PC-9 (cell line): ENCODE data around the gene FBF1. TPM values are rescaled to one million over a fixed set of nuclear protein-coding genes. Genes with fewer than 3 reads are reported as not detected.

Experiments
- BruUV-seq: library from RNA; stranded (reverse); fragments of 400-500 nt; replicated peaks from 2 replicates; lab custom pipeline; 2021; lab: Mats Ljungman, UMichigan
- CTCF ChIA-PET: fragments of 300-600 bp; sonication (Branson Sonifier 250); formaldehyde crosslinking; loops from one replicate; lab custom pipeline; 2022; ENCODE audit warnings: antibody characterized with exemption; lab: Charles Lee
- POLR2A ChIA-PET: fragments of 300-600 bp; sonication (Branson Sonifier 250); formaldehyde crosslinking; loops from one replicate; lab custom pipeline; 2022; ENCODE audit warnings: antibody characterized with exemption; ENCODE audit not compliant: unreplicated experiment; lab: Charles Lee
- DNase-seq, 2 experiments: peaks; one replicate each; pipeline versions ENCODE4 v3.0.0 to v3.0.0-alpha.2; 2015 to 2022; ENCODE audit warnings: mixed read lengths in 1 of 2
- H2AFZ ChIP-seq: fragments of 200-600 bp; sonication (generic); 2 replicates; pipeline ENCODE4 v1.8.1; 2017; ENCODE audit warnings: antibody characterized with exemption
- H3F3A ChIP-seq: fragments of 200-600 bp; sonication (generic); 2 replicates; pipeline ENCODE4 v1.8.1; 2017; ENCODE audit warnings: antibody characterized with exemption, mild to moderate bottlenecking, low read depth; ENCODE audit not compliant: insufficient read depth
- H3K27ac ChIP-seq: fragments of 200-600 bp; sonication (generic); 2 replicates; pipeline ENCODE4 v1.6.1; 2016; ENCODE audit warnings: mixed run types
- H3K27me3 ChIP-seq: fragments of 200-600 bp; sonication (generic); 2 replicates; pipeline ENCODE4 v1.6.1; 2016; ENCODE audit warnings: low read depth, mixed run types; ENCODE audit not compliant: insufficient read depth
- H3K36me3 ChIP-seq: fragments of 200-600 bp; sonication (generic); 2 replicates; pipeline ENCODE4 v1.6.1; 2016; ENCODE audit warnings: low read depth, mixed run types
- H3K4me1 ChIP-seq: fragments of 200-600 bp; sonication (generic); replicated peaks from 2 replicates; pipeline ENCODE4 v1.6.1; 2016; ENCODE audit warnings: mixed run types; ENCODE audit not compliant: insufficient read depth
- H3K4me2 ChIP-seq: fragments of 200-600 bp; sonication (generic); 2 replicates; pipeline ENCODE4 v1.6.1; 2017; ENCODE audit warnings: mixed run types
- H3K4me3 ChIP-seq: fragments of 200-600 bp; sonication (generic); 2 replicates; pipeline ENCODE4 v1.6.1; 2016; ENCODE audit warnings: mixed run types
- H3K79me2 ChIP-seq: fragments of 200-600 bp; sonication (generic); 2 replicates; pipeline ENCODE4 v1.6.1; 2017; ENCODE audit warnings: low read depth, mixed run types
- H3K9me2 ChIP-seq: fragments of 200-600 bp; sonication (generic); 2 replicates; pipeline ENCODE4 v1.8.1; 2017; ENCODE audit warnings: mild to moderate bottlenecking; ENCODE audit not compliant: insufficient read depth
- H3K9me3 ChIP-seq: fragments of 200-600 bp; sonication (generic); 2 replicates; pipeline ENCODE4 v1.8.1; 2016; ENCODE audit warnings: low read depth; ENCODE audit not compliant: insufficient read depth
- H4K20me1 ChIP-seq: fragments of 200-600 bp; sonication (generic); 2 replicates; pipeline ENCODE4 v1.8.1; 2017; ENCODE audit not compliant: insufficient read depth
- EZH2 ChIP-seq: fragments of 200-600 bp; sonication (generic); IDR thresholded peaks from 2 replicates; pipeline ENCODE4 v1.8.0; 2017; ENCODE audit warnings: antibody characterized with exemption, low read depth
- intact Hi-C: fragments of 100-400 bp; cut with micrococcal nuclease; formaldehyde crosslinking; loops from one replicate; pipeline ENCODE4 v1.10.0; 2022; ENCODE audit not compliant: unreplicated experiment
- total RNA-seq: library from RNA; stranded (reverse); gene quantifications from 2 replicates; pipeline ENCODE4 v1.2.3, GENCODE V29; 2021
- TF ChIP-seq, protein P1 (sequence below): fragments of 200-600 bp; sonication (generic); conservative IDR thresholded peaks from 2 replicates; pipeline ENCODE4 v1.6.1; 2017; ENCODE audit warnings: mixed run types, antibody characterized with exemption, mild to moderate bottlenecking, moderate library complexity

The FBF1 gene
- total RNA-seq, 1 experiment from 2014 or later, result 22.5 TPM

DNA sequence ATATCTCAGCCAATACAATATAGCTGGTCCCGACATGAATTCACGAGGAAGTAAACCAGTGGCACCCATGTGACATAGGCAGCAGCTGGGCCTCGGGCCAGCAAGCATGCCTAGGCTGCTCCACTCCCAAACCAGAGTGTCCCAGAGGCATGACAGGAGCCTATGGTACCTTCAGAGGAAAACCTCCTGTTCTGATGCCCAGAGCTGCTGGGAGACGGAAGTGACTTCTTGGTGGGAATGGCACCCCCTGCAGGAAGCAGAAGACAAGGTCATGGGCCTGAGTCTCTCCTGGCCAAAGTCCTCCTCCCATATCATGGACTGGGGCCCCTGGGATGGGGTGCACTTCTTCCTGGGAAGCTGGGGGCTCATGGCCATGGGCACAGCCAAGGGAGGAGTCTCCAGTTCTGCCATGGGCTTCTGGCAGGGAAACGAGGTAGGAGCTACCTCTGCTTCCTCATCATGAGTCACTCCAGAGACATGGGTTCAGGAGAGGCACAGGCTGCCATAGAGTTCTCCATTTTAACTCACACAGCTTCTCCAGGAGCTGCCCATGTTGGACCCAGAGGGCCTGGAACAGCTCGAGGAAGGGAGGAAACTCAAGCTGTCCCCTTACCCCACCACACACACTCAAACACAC, 13.4 kb downstream of the FBF1 start:
- no peaks in the 10 kb centered on the region for H3K9me3 ChIP-seq
- H4K20me1 ChIP-seq, result no peaks in the 10 kb centered on the region
- H3K36me3 ChIP-seq, result no peaks in the 10 kb centered on the region
- ChIA-PET CTCF (interaction anchor here (0.5 kb wide), 1 partner anchor 22 kb away, joined by 4 read pairs; no protein-coding TSS in a partner anchor), POLR2A (no interaction called here)
- H3K79me2 ChIP-seq, result no peaks in the 10 kb centered on the region
- BruUV-seq, result no TSS peak
- H3K9me2 ChIP-seq, result no peaks in the 10 kb centered on the region
- no peaks in the 10 kb centered on the region for H3K4me1 ChIP-seq
- no peaks in the 10 kb centered on the region for H3K27me3 ChIP-seq
- H3K4me3 ChIP-seq, result no peak overlapping the region
- TF ChIP-seq, protein P1, sequence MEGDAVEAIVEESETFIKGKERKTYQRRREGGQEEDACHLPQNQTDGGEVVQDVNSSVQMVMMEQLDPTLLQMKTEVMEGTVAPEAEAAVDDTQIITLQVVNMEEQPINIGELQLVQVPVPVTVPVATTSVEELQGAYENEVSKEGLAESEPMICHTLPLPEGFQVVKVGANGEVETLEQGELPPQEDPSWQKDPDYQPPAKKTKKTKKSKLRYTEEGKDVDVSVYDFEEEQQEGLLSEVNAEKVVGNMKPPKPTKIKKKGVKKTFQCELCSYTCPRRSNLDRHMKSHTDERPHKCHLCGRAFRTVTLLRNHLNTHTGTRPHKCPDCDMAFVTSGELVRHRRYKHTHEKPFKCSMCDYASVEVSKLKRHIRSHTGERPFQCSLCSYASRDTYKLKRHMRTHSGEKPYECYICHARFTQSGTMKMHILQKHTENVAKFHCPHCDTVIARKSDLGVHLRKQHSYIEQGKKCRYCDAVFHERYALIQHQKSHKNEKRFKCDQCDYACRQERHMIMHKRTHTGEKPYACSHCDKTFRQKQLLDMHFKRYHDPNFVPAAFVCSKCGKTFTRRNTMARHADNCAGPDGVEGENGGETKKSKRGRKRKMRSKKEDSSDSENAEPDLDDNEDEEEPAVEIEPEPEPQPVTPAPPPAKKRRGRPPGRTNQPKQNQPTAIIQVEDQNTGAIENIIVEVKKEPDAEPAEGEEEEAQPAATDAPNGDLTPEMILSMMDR, result no peak; the same call in 1 of the 2 replicates
- TF ChIP-seq EZH2, result no peak
- intact Hi-C loops, result no loop called here
- H3K27ac ChIP-seq, result no peak overlapping the region
- no peak for DNase-seq
- no peak overlapping the region for H3K4me2 ChIP-seq
- no peaks in the 10 kb centered on the region for H3F3A ChIP-seq
- H2AFZ ChIP-seq, result no peak overlapping the region

DNA sequence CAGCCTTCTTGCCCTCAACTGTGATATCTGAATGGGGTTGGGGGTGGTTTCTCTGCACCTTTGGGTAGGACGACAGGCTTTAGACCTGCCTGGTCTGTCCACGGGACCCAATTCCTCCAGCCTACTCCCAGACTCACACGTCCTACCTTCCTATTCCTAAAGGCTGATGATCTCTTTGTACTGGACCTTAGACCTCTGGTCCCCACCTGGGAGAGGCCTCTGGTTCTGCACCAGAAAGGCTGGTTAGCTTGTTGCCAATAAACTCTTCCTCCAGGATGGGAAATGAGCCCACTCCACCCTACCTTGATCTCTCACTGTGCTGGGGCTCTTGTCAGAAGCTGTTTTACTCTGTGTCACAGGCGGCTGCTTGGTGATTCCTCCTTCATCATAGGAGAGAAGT, 14.4 kb downstream of the FBF1 start:
- no peaks in the 10 kb centered on the region for H3K27me3 ChIP-seq
- H3K4me1 ChIP-seq, result no peaks in the 10 kb centered on the region
- BruUV-seq, result no TSS peak
- no peak overlapping the region for H2AFZ ChIP-seq
- CTCF ChIA-PET, result no interaction called here
- POLR2A ChIA-PET, result no interaction called here
- H4K20me1 ChIP-seq, result no peaks in the 10 kb centered on the region
- H3K79me2 ChIP-seq, result no peaks in the 10 kb centered on the region
- no peak overlapping the region for H3K27ac ChIP-seq
- TF ChIP-seq, protein P1, result no peak
- TF ChIP-seq EZH2, result no peak
- H3K4me2 ChIP-seq, result no peak overlapping the region
- H3K36me3 ChIP-seq, result no peaks in the 10 kb centered on the region
- no peak for DNase-seq
- no peaks in the 10 kb centered on the region for H3K9me2 ChIP-seq
- H3K9me3 ChIP-seq, result no peaks in the 10 kb centered on the region
- intact Hi-C loops, result no loop called here
- H3F3A ChIP-seq, result no peaks in the 10 kb centered on the region
- no peak overlapping the region for H3K4me3 ChIP-seq

DNA sequence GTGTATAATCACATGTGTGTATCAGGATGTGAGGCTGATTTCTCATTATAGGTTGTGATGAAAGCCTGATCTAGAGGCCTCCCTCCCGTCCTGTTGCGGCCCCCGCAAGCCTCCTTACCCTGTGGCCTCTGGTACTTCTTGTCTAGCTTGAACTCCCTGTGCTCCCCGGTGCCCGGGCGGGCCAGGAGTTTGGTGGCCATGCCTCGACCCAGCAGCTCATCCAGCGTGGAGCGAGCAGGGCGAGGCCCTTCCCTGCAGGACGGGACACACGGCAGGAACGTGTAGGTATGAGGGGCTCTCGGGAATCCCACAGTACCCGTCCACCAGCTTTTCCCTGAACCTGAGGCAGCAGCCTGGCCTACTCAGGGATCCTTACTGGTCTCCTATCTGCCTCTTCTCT, 14.9 kb downstream of the FBF1 start:
- BruUV-seq, result no TSS peak
- no peak overlapping the region for H3K4me3 ChIP-seq
- H3K27ac ChIP-seq, result no peak overlapping the region
- intact Hi-C loops, result no loop called here
- no peak overlapping the region for H3K4me2 ChIP-seq
- no peaks in the 10 kb centered on the region for H4K20me1 ChIP-seq
- CTCF ChIA-PET, result no interaction called here
- H3K4me1 ChIP-seq, result no peaks in the 10 kb centered on the region
- POLR2A ChIA-PET, result interaction anchor here (0.6 kb wide), 1 partner anchor 56 kb away, joined by 4 read pairs; no protein-coding TSS in a partner anchor
- TF ChIP-seq, protein P1, result no peak
- TF ChIP-seq EZH2, result no peak
- H3F3A ChIP-seq, result no peaks in the 10 kb centered on the region
- H3K9me3 ChIP-seq, result no peaks in the 10 kb centered on the region
- DNase-seq, result no peak
- H3K27me3 ChIP-seq, result no peaks in the 10 kb centered on the region
- H2AFZ ChIP-seq, result no peak overlapping the region
- H3K79me2 ChIP-seq, result no peaks in the 10 kb centered on the region
- no peaks in the 10 kb centered on the region for H3K9me2 ChIP-seq
- no peaks in the 10 kb centered on the region for H3K36me3 ChIP-seq
